ENCODE data around the gene PLEKHA1. TPM values are rescaled to one million over a fixed set of nuclear protein-coding genes. Genes with fewer than 3 reads are reported as not detected.
A peak's percentile ranks its signal among the peaks of the same experiment; 100 is the strongest.

Gene PLEKHA1
- total and polyA plus RNA-seq, 2 of the 4 experiments (the other 2 are of a cell fraction) = 7.2 to 9.5 TPM

DNA sequence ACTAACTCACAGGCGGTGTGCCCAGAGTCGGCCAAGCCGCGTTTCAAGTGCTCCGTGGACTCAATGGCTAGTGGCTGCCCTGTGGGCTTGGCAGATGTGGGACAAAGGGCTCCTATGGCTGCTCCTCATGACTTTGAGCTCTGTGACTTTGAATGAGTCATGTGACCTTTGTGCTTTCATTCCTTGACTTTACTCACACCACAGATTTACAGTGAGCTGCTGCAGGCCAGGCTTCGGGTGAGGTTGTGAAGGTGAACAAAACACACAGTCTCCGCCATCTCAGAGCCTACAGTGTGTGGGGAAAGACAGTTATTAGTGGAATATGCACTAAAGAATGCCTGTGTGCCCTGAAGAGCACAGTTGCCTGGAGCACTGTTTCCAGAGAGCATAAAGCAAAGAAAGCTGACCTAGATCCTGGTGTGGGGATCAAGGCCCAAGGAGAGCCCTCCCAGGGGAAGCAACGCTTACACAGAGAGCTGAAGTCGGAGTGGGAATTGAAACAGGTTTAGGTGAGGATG, 29.7 kb upstream of the PLEKHA1 start:
- ATAC-seq (ENCODE audit: low read depth) (peak; percentile 33; the same call in 1 of the 2 replicates), DNase-seq (peak; percentile 16)
- Histone ChIP-seq H3K79me1 (ENCODE audit: low read depth in 1 of 2, low read length in 2 of 2) (no peaks in the 10 kb centered on the region), H3K4ac (ENCODE audit: low read depth, low read length) (no peak overlapping the region), H3K36me3 (ENCODE audit: control insufficient read depth, insufficient read depth, low read length) (no peaks in the 10 kb centered on the region), H3K56ac (ENCODE audit: extremely low read depth, insufficient read depth, low read length) (no peak overlapping the region), H2BK20ac (ENCODE audit: low read depth, low read length) (no peak overlapping the region), H3K18ac (ENCODE audit: low read depth, low read length) (no peak overlapping the region), H2AFZ (replicated peaks; ENCODE audit: low read length, poor library complexity) (no peak overlapping the region), H3K9me1 (ENCODE audit: insufficient read depth, low read length) (no peaks in the 10 kb centered on the region), H4K8ac (ENCODE audit: low read depth in 2 of 2, low read length in 2 of 2) (no peak overlapping the region), H3K27me3 (ENCODE audit: control insufficient read depth, insufficient read depth, low read length) (peaks cover 10% of the 10 kb centered on the region; the same call in 1 of the 2 replicates), H3K4me1 (ENCODE audit: control insufficient read depth, insufficient read depth, low read length) (no peaks in the 10 kb centered on the region), H3K23ac (ENCODE audit: low read depth, low read length) (no peak overlapping the region), H3K4me3 (ENCODE audit: insufficient read depth, low read depth, low read length) (no peak overlapping the region), H2AK5ac (ENCODE audit: low read depth, low read length) (no peak overlapping the region), H4K20me1 (ENCODE audit: insufficient read depth, low read length) (no peaks in the 10 kb centered on the region; the same call in 1 of the 2 replicates), H3K9me3 (ENCODE audit: control insufficient read depth, insufficient read depth, low read length) (peaks cover 5% of the 10 kb centered on the region; the same call in 1 of the 2 replicates), H2AK9ac (replicated peaks; ENCODE audit: low read depth, low read length, poor library complexity) (peak overlapping the region; percentile 57), H3K4me2 (ENCODE audit: low read depth, low read length) (no peak overlapping the region), H4K91ac (ENCODE audit: insufficient read depth, low read depth, low read length) (no peak overlapping the region), H4K5ac (ENCODE audit: low read depth, low read length) (no peak overlapping the region), H3K9ac (ENCODE audit: low read depth, low read length) (no peak overlapping the region), H3K27ac (ENCODE audit: insufficient read depth, low read length) (no peak overlapping the region), H2BK15ac (ENCODE audit: low read depth, low read length) (no peak overlapping the region), H3K14ac (replicated peaks; ENCODE audit: low read depth, low read length) (no peak overlapping the region), H2BK120ac (ENCODE audit: low read depth, low read length) (no peak overlapping the region), H2BK5ac (ENCODE audit: low read depth, low read length, poor library complexity, severe bottlenecking) (no peak overlapping the region)
- ChIA-PET CTCF (interaction anchor here (1.2 to 2.3 kb wide), 2 partner anchors 90 to 221 kb away, joined by 3 to 16 read pairs; no protein-coding TSS in a partner anchor), POLR2A (ENCODE audit: unreplicated experiment) (no interaction called here)
- BruUV-seq (replicated peaks) = no TSS peak
- in situ Hi-C loops (cut with MboI; ENCODE audit: low sequenced_read_pairs) = loop anchor here (5.0 to 10.0 kb wide), 2 partner anchors 88 to 230 kb away; no protein-coding TSS in a partner anchor
- no CpG with 5 or more reads among the region's 9 CpGs for WGBS, 2 experiments (ENCODE audit: extremely low coverage in 2 of 2, insufficient read length in 1 of 2)
- TF ChIP-seq NFE2L2 (IDR thresholded peaks at IDR 0.05; ENCODE audit: low read depth, low read length) (no peak), USF2 (IDR thresholded peaks at IDR 0.05; ENCODE audit: low read depth, low read length) (no peak), SMC3 (IDR thresholded peaks at IDR 0.05; ENCODE audit: low read depth, low read length) (no peak), MAFK (IDR thresholded peaks at IDR 0.05; ENCODE audit: low read depth, low read length) (no peak), CEBPB (IDR thresholded peaks at IDR 0.05; ENCODE audit: low read depth, low read length) (no peak), BHLHE40 (IDR thresholded peaks at IDR 0.05; ENCODE audit: low read depth, low read length) (no peak), FOS (IDR thresholded peaks at IDR 0.05; ENCODE audit: low read depth, low read length) (no peak), RFX5 (IDR thresholded peaks at IDR 0.05; ENCODE audit: low read depth, low read length) (no peak)
- TF ChIP-seq, protein P1, sequence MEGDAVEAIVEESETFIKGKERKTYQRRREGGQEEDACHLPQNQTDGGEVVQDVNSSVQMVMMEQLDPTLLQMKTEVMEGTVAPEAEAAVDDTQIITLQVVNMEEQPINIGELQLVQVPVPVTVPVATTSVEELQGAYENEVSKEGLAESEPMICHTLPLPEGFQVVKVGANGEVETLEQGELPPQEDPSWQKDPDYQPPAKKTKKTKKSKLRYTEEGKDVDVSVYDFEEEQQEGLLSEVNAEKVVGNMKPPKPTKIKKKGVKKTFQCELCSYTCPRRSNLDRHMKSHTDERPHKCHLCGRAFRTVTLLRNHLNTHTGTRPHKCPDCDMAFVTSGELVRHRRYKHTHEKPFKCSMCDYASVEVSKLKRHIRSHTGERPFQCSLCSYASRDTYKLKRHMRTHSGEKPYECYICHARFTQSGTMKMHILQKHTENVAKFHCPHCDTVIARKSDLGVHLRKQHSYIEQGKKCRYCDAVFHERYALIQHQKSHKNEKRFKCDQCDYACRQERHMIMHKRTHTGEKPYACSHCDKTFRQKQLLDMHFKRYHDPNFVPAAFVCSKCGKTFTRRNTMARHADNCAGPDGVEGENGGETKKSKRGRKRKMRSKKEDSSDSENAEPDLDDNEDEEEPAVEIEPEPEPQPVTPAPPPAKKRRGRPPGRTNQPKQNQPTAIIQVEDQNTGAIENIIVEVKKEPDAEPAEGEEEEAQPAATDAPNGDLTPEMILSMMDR (conservative IDR thresholded peaks at IDR 0.05; ENCODE audit: low read depth, low read length) = no peak
- dilution Hi-C loops (cut with HindIII; ENCODE audit: low sequenced_read_pairs, unreplicated experiment) = no loop called here
- intact Hi-C loops (cut with micrococcal nuclease) = loop anchor here (5.0 kb wide), 2 partner anchors 37 to 358 kb away; no protein-coding TSS in a partner anchor
